Hematopoietic multipotent progenitor cell (in vitro differentiated cells): Measurements from ENCODE around the gene KCNMA1. TPM values are rescaled to one million over a fixed set of nuclear protein-coding genes. Genes with fewer than 3 reads are reported as not detected.

Experiments used
- DNase-seq, 3 donors: peaks; one replicate each; pipeline ENCODE4 v3.0.0-alpha.2; 2011 to 2015; ENCODE audit warnings: low read depth in 2 of 3, low spot score in 2 of 3
- total RNA-seq: library from RNA; depleted of rRNA; stranded (reverse); fragments of >200 nt; gene quantifications from one replicate; pipeline ENCODE4 v1.2.3, GENCODE V29; 2012

Gene KCNMA1
- total RNA-seq, 1 donor, result 0.27 TPM

GRCh38 chr10:77207828-77208185 lies 429.8 kb downstream of the KCNMA1 start:
- no peak for DNase-seq

- DNase-seq, result no peak
Observed at GRCh38 chr10:77207182-77207827, 430.3 kb downstream of the KCNMA1 start.

- no peak for DNase-seq
Observed at GRCh38 chr10:77205135-77205534, 432.5 kb downstream of the KCNMA1 start.

- no peak for DNase-seq
Observed at GRCh38 chr10:77204171-77204570, 433.4 kb downstream of the KCNMA1 start.

- no peak for DNase-seq
Observed at GRCh38 chr10:77202857-77203256, 434.8 kb downstream of the KCNMA1 start.

- no peak for DNase-seq
Observed at GRCh38 chr10:77201135-77202106, 436.2 kb downstream of the KCNMA1 start.

- DNase-seq, result no peak
Observed at GRCh38 chr10:77197544-77197943, 440.1 kb downstream of the KCNMA1 start.

- DNase-seq, result no peak
Observed at GRCh38 chr10:77196614-77197013, 441.0 kb downstream of the KCNMA1 start.

GRCh38 chr10:77195101-77195500 lies 442.5 kb downstream of the KCNMA1 start:
- no peak for DNase-seq

- no peak for DNase-seq
Observed at GRCh38 chr10:77193001-77193400, 444.6 kb downstream of the KCNMA1 start.

- no peak for DNase-seq
Observed at GRCh38 chr10:77192402-77192801, 445.2 kb downstream of the KCNMA1 start.

GRCh38 chr10:77191324-77192049 lies 446.1 kb downstream of the KCNMA1 start:
- no peak for DNase-seq

GRCh38 chr10:77190291-77190690 lies 447.3 kb downstream of the KCNMA1 start:
- peak in 1 of 3 donors; percentile 81 for DNase-seq

- no peak for DNase-seq
Observed at GRCh38 chr10:77189520-77189919, 448.1 kb downstream of the KCNMA1 start.

GRCh38 chr10:77189075-77189474 lies 448.5 kb downstream of the KCNMA1 start:
- DNase-seq, result no peak

- no peak for DNase-seq
Observed at GRCh38 chr10:77188521-77188920, 449.1 kb downstream of the KCNMA1 start.

GRCh38 chr10:77188000-77188395 lies 449.6 kb downstream of the KCNMA1 start:
- no peak for DNase-seq

GRCh38 chr10:77187376-77187999 lies 450.1 kb downstream of the KCNMA1 start:
- no peak for DNase-seq

GRCh38 chr10:77186936-77187335 lies 450.7 kb downstream of the KCNMA1 start:
- no peak for DNase-seq

GRCh38 chr10:77185696-77186095 lies 451.9 kb downstream of the KCNMA1 start:
- DNase-seq, result no peak

GRCh38 chr10:77182803-77183202 lies 454.8 kb downstream of the KCNMA1 start:
- DNase-seq, result no peak
